Panc1 (cell line): Measurements from ENCODE around the gene NACC1. TPM values are rescaled to one million over a fixed set of nuclear protein-coding genes. Genes with fewer than 3 reads are reported as not detected.
A peak's percentile ranks its signal among the peaks of the same experiment; 100 is the strongest.
"Not testable (repeated sequence)": the region's sequence is repeated elsewhere in the genome, so short reads cannot be mapped to it uniquely, and the experiment has no call there.

Source experiments
- ATAC-seq: fragments of 200-7000 bp; cut with Tn5 transposase; 2 replicates; pipeline ENCODE4 v1.9.1; 2020; ENCODE audit warnings: mild to moderate bottlenecking, moderate library complexity
- BruUV-seq: library from RNA; stranded (reverse); fragments of 400-500 nt; replicated peaks from 2 replicates; lab custom pipeline; 2021; lab: Mats Ljungman, UMichigan
- CTCF ChIA-PET: fragments of 300-600 bp; sonication (Branson Sonifier 250); formaldehyde crosslinking; loops from one replicate; lab custom pipeline; 2022; ENCODE audit warnings: antibody characterized with exemption; lab: Charles Lee
- POLR2A ChIA-PET: fragments of 300-600 bp; sonication (Branson Sonifier 250); formaldehyde crosslinking; loops from one replicate; lab custom pipeline; 2022; ENCODE audit warnings: antibody characterized with exemption; lab: Charles Lee
- DNase-seq: peaks from one replicate; pipeline ENCODE4 v3.0.0-alpha.2; 2010; ENCODE audit warnings: low read depth, low spot score
- H3K27ac ChIP-seq: 2 replicates; pipeline ENCODE4 v1.5.1; 2011; ENCODE audit warnings: mild to moderate bottlenecking, low read length, inconsistent platforms
- H3K27me3 ChIP-seq: fragments of 200-500 bp; sonication (Bioruptor generic); 2 replicates; pipeline ENCODE4 v1.6.0; 2014; ENCODE audit warnings: low read length, inconsistent platforms; ENCODE audit not compliant: control insufficient read depth, insufficient read depth
- H3K36me3 ChIP-seq: fragments of 200-500 bp; sonication (Bioruptor generic); 2 replicates; pipeline ENCODE4 v1.5.1; 2014; ENCODE audit warnings: inconsistent platforms, mild to moderate bottlenecking, low read length, moderate library complexity; ENCODE audit not compliant: control insufficient read depth, insufficient read depth
- H3K4me1 ChIP-seq: 2 replicates; pipeline ENCODE4 v1.5.1; 2011; ENCODE audit warnings: inconsistent platforms, mild to moderate bottlenecking, low read length, moderate library complexity; ENCODE audit not compliant: control insufficient read depth, insufficient read depth
- H3K4me3 ChIP-seq, 2 experiments: 2 replicates each; pipeline ENCODE4 v1.5.1; 2011 to 2012; ENCODE audit warnings: low read depth in 2 of 2, low read length in 2 of 2, mild to moderate bottlenecking in 2 of 2, inconsistent platforms in 1 of 2, moderate library complexity in 1 of 2
- H3K9me3 ChIP-seq: fragments of 200-500 bp; sonication (Bioruptor generic); 2 replicates; pipeline ENCODE4 v1.5.1; 2014; ENCODE audit warnings: low read depth, mild to moderate bottlenecking, inconsistent platforms, low read length, moderate library complexity; ENCODE audit not compliant: control insufficient read depth, insufficient read depth
- SIN3A ChIP-seq: IDR thresholded peaks from 2 replicates; pipeline ENCODE4 v1.6.1; 2012; ENCODE audit warnings: low read depth, mild to moderate bottlenecking, low read length, moderate library complexity, borderline replicate concordance; ENCODE audit not compliant: insufficient read depth
- TCF7L2 ChIP-seq: IDR thresholded peaks from 2 replicates; pipeline ENCODE4 v1.6.1; 2011; ENCODE audit warnings: mild to moderate bottlenecking, low read depth, low read length, inconsistent platforms
- in situ Hi-C: cut with HindIII; loops from 2 replicates; pipeline ENCODE4 v1.10.0; 2016; ENCODE audit warnings: low sequenced_read_pairs, low pct_unique_long_range_greater_than_20kb
- intact Hi-C: fragments of 100-400 bp; cut with micrococcal nuclease; formaldehyde crosslinking; loops from one replicate; pipeline ENCODE4 v1.10.0; 2022; ENCODE audit not compliant: unreplicated experiment
- total RNA-seq: library from RNA; stranded (reverse); gene quantifications from one replicate; pipeline ENCODE4 v1.2.1, GENCODE V29; 2021; ENCODE audit not compliant: unreplicated experiment

The NACC1 gene
- total RNA-seq, 1 experiment from 2014 or later: 129 TPM

- no TSS peak for BruUV-seq
- TF ChIP-seq TCF7L2: no peak
- no peak for TF ChIP-seq SIN3A
- Histone ChIP-seq H3K9me3 (no peaks in the 10 kb centered on the region), H3K27me3 (no peaks in the 10 kb centered on the region), H3K4me3 (no peak overlapping the region), H3K4me1 (peaks cover 14% of the 10 kb centered on the region), H3K36me3 (no peaks in the 10 kb centered on the region), H3K27ac (peak overlapping the region; percentile 76)
- intact Hi-C loops: loop anchor here (1.0 kb wide), 1 partner anchor 11 kb away; no protein-coding TSS in a partner anchor
- peak; percentile 85 for ATAC-seq
- in situ Hi-C loops: no loop called here
- ChIA-PET CTCF (interaction anchor here (0.5 to 0.6 kb wide), 4 partner anchors 9 to 213 kb away, joined by 4 to 13 read pairs (median 7); no protein-coding TSS in a partner anchor), POLR2A (interaction anchor here (0.6 kb wide), 3 partner anchors 181 to 248 kb away, joined by 5 to 19 read pairs (median 8); partner anchors contain the start of gene FARSA)
- DNase-seq: no peak
Measured at GRCh38 chr19:13181747-13182388, 63.8 kb downstream of the NACC1 start.

DNA sequence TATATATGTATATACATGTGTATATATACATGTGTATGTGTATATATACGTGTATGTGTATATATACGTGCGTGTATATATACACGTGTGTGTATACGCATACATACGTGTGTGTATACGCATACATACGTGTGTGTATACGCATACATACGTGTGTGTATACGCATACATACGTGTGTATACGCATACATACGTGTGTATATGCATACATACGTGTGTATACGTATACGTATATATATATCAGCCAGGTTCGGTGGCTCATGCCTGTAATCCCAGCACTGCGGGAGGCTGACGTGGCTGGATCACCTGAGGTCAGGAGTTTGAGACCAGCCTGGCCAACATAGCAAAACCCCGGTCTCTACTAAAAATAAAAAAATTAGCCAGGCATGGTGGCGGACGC lies 66.9 kb downstream of the NACC1 start:
- peaks cover 14% of the 10 kb centered on the region for H3K4me1 ChIP-seq
- in situ Hi-C loops, DNase-seq, intact Hi-C loops, H3K9me3 ChIP-seq, BruUV-seq, H3K27me3 ChIP-seq, H3K27ac ChIP-seq, H3K4me3 ChIP-seq, CTCF ChIA-PET, ATAC-seq, H3K36me3 ChIP-seq, POLR2A ChIA-PET: not testable (repeated sequence)

DNA sequence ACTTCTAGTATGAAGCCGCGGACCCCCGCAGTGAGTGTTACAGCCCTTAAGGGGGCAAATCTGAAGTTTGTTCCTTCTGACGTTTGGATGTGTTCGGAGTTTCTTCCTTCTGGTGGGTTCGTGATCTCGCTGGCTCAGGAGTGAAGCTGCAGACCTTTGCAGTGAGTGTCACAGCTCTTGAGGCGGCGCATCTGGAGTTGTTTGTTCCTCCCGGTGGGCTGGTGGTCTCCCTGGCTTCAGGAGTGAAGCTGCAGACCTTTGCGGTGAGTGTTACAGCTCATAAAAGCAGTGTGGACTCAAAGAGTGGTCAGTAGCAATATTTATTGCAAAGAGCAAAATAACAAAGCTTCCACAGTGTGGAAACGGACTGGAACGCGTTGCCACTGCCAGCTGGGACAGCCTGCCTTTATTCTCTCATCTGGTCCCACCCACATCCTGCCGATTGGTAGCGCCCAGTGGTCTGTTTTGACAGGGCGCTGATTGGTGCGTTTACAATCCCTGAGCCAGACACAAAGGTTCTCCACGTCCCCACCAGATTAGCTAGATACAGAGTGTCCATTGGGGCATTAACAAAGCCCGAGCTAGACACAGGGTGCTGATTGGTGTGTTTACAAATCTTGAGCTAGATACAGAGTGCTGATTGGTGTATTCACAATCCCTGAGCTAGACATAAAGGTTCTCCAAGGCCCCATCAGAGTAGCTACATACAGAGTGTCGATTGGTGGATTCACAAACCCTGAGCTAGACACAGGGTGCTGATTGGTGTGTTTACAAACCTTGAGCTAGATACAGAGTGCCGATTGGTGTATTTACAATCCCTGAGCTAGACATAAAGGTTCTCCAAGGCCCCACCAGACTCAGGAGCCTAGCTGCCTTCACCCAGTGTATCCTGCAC lies 67.9 kb downstream of the NACC1 start:
- intact Hi-C loops, in situ Hi-C loops, H3K27me3 ChIP-seq, H3K4me3 ChIP-seq, H3K36me3 ChIP-seq, H3K9me3 ChIP-seq, DNase-seq, ATAC-seq, H3K27ac ChIP-seq, BruUV-seq, CTCF ChIA-PET: not testable (repeated sequence)
- POLR2A ChIA-PET: interaction anchor here (0.5 kb wide), 1 partner anchor 247 kb away, joined by 6 read pairs; no protein-coding TSS in a partner anchor
- H3K4me1 ChIP-seq: peaks cover 11% of the 10 kb centered on the region

GRCh38 chr19:13186688-13187087 lies 68.6 kb downstream of the NACC1 start:
- POLR2A ChIA-PET, DNase-seq, H3K9me3 ChIP-seq, H3K36me3 ChIP-seq, H3K27me3 ChIP-seq, H3K4me3 ChIP-seq, H3K4me1 ChIP-seq, intact Hi-C loops, in situ Hi-C loops, BruUV-seq, CTCF ChIA-PET, ATAC-seq, H3K27ac ChIP-seq: not testable (repeated sequence)
